ENCODE results near the gene SRSF2. TPM values are rescaled to one million over a fixed set of nuclear protein-coding genes. Genes with fewer than 3 reads are reported as not detected.
A peak's percentile ranks its signal among the peaks of the same experiment; 100 is the strongest.
"Not testable (repeated sequence)": the region's sequence is repeated elsewhere in the genome, so short reads cannot be mapped to it uniquely, and the experiment has no call there.

SRSF2 gene
- total RNA-seq, 1 donor from 2014 or later, result 541 TPM

- Mint-ChIP-seq H3K4me3 (no peak overlapping the region), H3K36me3 (ENCODE audit: low read depth) (peaks cover 36% of the 10 kb centered on the region), H3K4me1 (ENCODE audit: low read depth) (peaks cover 34% of the 10 kb centered on the region), H3K9me3 (no peaks in the 10 kb centered on the region), H3K27me3 (ENCODE audit: insufficient read depth) (peaks cover 4% of the 10 kb centered on the region), H3K27ac (no peak overlapping the region)
- intact Hi-C loops (cut with micrococcal nuclease), result loop anchor here (1.0 to 2.0 kb wide), 2 partner anchors 191 to 212 kb away; partner anchors contain the start of gene RHBDF2
- DNase-seq (ENCODE audit: low spot score), result no peak
Observed at GRCh38 chr17:76713765-76714164, 23.4 kb downstream of the SRSF2 start.

DNA sequence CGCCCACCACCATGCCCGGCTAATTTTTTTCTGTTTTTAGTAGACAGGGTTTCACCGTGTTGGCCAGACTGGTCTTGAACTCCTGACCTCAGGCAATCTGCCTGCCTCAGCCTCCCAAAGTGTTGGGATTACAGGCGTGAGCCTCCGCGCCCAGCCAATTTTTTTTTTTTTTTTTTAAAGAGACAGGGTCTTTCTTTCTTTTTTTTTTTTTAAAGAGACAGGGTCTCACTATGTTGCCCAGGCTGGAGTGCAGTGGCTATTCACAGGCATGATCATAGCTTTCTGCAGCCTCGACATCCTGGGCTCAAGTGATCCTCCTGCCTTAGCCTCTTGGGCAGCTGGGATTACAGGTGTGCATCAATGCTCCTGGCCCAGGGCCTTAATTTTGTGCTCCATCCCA lies 24.8 kb downstream of the SRSF2 start:
- not testable (repeated sequence) for H3K27ac Mint-ChIP-seq
- peaks cover 34% of the 10 kb centered on the region for H3K4me1 Mint-ChIP-seq (ENCODE audit: low read depth)

GRCh38 chr17:76710863-76711611 lies 26.1 kb downstream of the SRSF2 start, which contains the start of gene MXRA7:
Gene MXRA7, minus strand, starts transcription at chr17:76710965. Its CDS starts 19 bp downstream, at chr17:76710946.
- DNase-seq (ENCODE audit: low spot score), result peak; percentile 44
- Mint-ChIP-seq H3K27ac (no peak within 1 kb of the TSS), H3K27me3 (ENCODE audit: insufficient read depth) (peaks cover 6% of the 10 kb centered on the region), H3K4me1 (ENCODE audit: low read depth) (peaks cover 27% of the 10 kb centered on the region), H3K9me3 (no peaks in the 10 kb centered on the region), H3K36me3 (ENCODE audit: low read depth) (peaks cover 23% of the 10 kb centered on the region), H3K4me3 (peak within 1 kb of the TSS; percentile 77)
- intact Hi-C loops (cut with micrococcal nuclease), result no loop called here

More for the DNA sequence above, 24.8 kb downstream of the SRSF2 start:
- H3K36me3 Mint-ChIP-seq (ENCODE audit: low read depth), result peaks cover 30% of the 10 kb centered on the region
- H3K9me3 Mint-ChIP-seq; H3K27me3 Mint-ChIP-seq (ENCODE audit: insufficient read depth); DNase-seq (ENCODE audit: low spot score); intact Hi-C loops (cut with micrococcal nuclease): not testable (repeated sequence)
- H3K4me3 Mint-ChIP-seq, result peak overlapping the region; percentile 47

- H3K27me3 Mint-ChIP-seq (ENCODE audit: insufficient read depth); DNase-seq (ENCODE audit: low spot score); H3K27ac Mint-ChIP-seq; intact Hi-C loops (cut with micrococcal nuclease); H3K9me3 Mint-ChIP-seq: not testable (repeated sequence)
- peaks cover 19% of the 10 kb centered on the region for H3K4me1 Mint-ChIP-seq (ENCODE audit: low read depth)
- peak overlapping the region; percentile 75 for H3K4me3 Mint-ChIP-seq
- H3K36me3 Mint-ChIP-seq (ENCODE audit: low read depth), result peaks cover 17% of the 10 kb centered on the region
Observed at GRCh38 chr17:76709951-76710862, 26.9 kb downstream of the SRSF2 start.

GRCh38 chr17:76709077-76709950 lies 27.8 kb downstream of the SRSF2 start:
- Mint-ChIP-seq H3K4me3 (peak overlapping the region; percentile 75), H3K27ac (no peak overlapping the region), H3K9me3 (no peaks in the 10 kb centered on the region), H3K36me3 (ENCODE audit: low read depth) (peaks cover 12% of the 10 kb centered on the region), H3K27me3 (ENCODE audit: insufficient read depth) (peaks cover 6% of the 10 kb centered on the region), H3K4me1 (ENCODE audit: low read depth) (peaks cover 12% of the 10 kb centered on the region)
- no peak for DNase-seq (ENCODE audit: low spot score)
- intact Hi-C loops (cut with micrococcal nuclease), result no loop called here

GRCh38 chr17:76707985-76708807 lies 28.9 kb downstream of the SRSF2 start:
- Mint-ChIP-seq H3K4me3 (no peak overlapping the region), H3K27me3 (ENCODE audit: insufficient read depth) (peaks cover 6% of the 10 kb centered on the region), H3K9me3 (no peaks in the 10 kb centered on the region), H3K4me1 (ENCODE audit: low read depth) (peaks cover 1% of the 10 kb centered on the region), H3K36me3 (ENCODE audit: low read depth) (peaks cover 3% of the 10 kb centered on the region), H3K27ac (no peak overlapping the region)
- DNase-seq (ENCODE audit: low spot score), result no peak
- intact Hi-C loops (cut with micrococcal nuclease), result no loop called here

GRCh38 chr17:76706817-76707216 lies 30.3 kb downstream of the SRSF2 start:
- Mint-ChIP-seq H3K4me1 (ENCODE audit: low read depth) (no peaks in the 10 kb centered on the region), H3K27ac (no peak overlapping the region), H3K36me3 (ENCODE audit: low read depth) (no peaks in the 10 kb centered on the region), H3K9me3 (no peaks in the 10 kb centered on the region), H3K4me3 (no peak overlapping the region), H3K27me3 (ENCODE audit: insufficient read depth) (peaks cover 9% of the 10 kb centered on the region)
- intact Hi-C loops (cut with micrococcal nuclease), result no loop called here
- DNase-seq (ENCODE audit: low spot score), result no peak

DNA sequence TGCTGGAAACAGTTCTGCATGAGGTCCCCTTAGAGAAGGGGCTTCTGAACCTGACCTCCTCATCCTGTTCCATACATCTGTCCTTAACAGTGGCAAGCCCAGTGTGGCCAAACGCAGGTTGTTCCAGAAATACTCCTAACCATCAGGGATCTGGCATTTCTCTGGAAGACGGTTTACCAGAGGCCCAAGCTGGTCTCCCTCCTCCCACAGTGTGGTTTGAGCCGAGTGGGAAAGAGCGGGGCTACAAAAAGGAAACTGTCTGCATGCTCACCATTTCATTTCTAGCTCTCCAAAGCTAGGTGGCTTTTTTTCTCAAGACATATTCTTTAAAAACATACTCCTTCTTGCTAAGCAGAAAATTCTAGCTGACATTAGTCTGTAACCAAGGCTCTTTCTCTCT lies 32.3 kb downstream of the SRSF2 start:
- DNase-seq (ENCODE audit: low spot score), result no peak
- H3K4me1 Mint-ChIP-seq (ENCODE audit: low read depth), result no peaks in the 10 kb centered on the region
- no peaks in the 10 kb centered on the region for H3K36me3 Mint-ChIP-seq (ENCODE audit: low read depth)
- H3K4me3 Mint-ChIP-seq, result no peak overlapping the region
- H3K27me3 Mint-ChIP-seq (ENCODE audit: insufficient read depth), result peaks cover 12% of the 10 kb centered on the region
- H3K27ac Mint-ChIP-seq, result no peak overlapping the region
- intact Hi-C loops (cut with micrococcal nuclease), result no loop called here
- H3K9me3 Mint-ChIP-seq, result no peaks in the 10 kb centered on the region

- Mint-ChIP-seq H3K36me3 (ENCODE audit: low read depth) (no peaks in the 10 kb centered on the region), H3K9me3 (no peaks in the 10 kb centered on the region), H3K4me1 (ENCODE audit: low read depth) (no peaks in the 10 kb centered on the region), H3K27ac (no peak overlapping the region), H3K27me3 (ENCODE audit: insufficient read depth) (peaks cover 6% of the 10 kb centered on the region), H3K4me3 (no peak overlapping the region)
- intact Hi-C loops (cut with micrococcal nuclease), result no loop called here
- DNase-seq (ENCODE audit: low spot score), result no peak
Observed at GRCh38 chr17:76702941-76703637, 34.0 kb downstream of the SRSF2 start.

DNA sequence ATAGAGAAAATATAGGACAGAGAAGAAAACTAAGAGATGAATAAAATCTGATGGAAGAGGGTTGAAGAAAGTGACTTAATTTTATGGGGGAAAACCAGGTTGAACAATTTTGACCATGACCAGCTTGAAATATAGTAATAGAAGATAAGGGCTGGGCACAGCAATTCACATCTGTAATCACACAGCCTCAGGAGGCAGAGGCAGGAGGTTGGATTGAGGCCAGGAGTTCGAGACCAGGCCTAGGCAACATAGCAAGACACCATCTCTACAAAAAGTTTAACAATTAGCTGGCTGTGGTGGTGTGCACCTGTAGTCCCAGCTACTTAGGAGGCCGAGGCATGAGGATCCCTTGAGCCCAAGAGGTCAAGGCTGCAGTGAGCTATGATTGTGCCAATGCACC lies 35.1 kb downstream of the SRSF2 start:
- no peaks in the 10 kb centered on the region for H3K9me3 Mint-ChIP-seq
- intact Hi-C loops (cut with micrococcal nuclease), result no loop called here
- no peak overlapping the region for H3K27ac Mint-ChIP-seq
- no peak for DNase-seq (ENCODE audit: low spot score)
- peaks cover 6% of the 10 kb centered on the region for H3K27me3 Mint-ChIP-seq (ENCODE audit: insufficient read depth)
- H3K4me3 Mint-ChIP-seq, result no peak overlapping the region
- no peaks in the 10 kb centered on the region for H3K36me3 Mint-ChIP-seq (ENCODE audit: low read depth)
- H3K4me1 Mint-ChIP-seq (ENCODE audit: low read depth), result no peaks in the 10 kb centered on the region

- H3K9me3 Mint-ChIP-seq, result no peaks in the 10 kb centered on the region
- peaks cover 6% of the 10 kb centered on the region for H3K27me3 Mint-ChIP-seq (ENCODE audit: insufficient read depth)
- no peak overlapping the region for H3K4me3 Mint-ChIP-seq
- no peak overlapping the region for H3K27ac Mint-ChIP-seq
- H3K36me3 Mint-ChIP-seq (ENCODE audit: low read depth), result no peaks in the 10 kb centered on the region
- intact Hi-C loops (cut with micrococcal nuclease), result no loop called here
- no peaks in the 10 kb centered on the region for H3K4me1 Mint-ChIP-seq (ENCODE audit: low read depth)
- DNase-seq (ENCODE audit: low spot score), result no peak
Observed at GRCh38 chr17:76701471-76701967, 35.6 kb downstream of the SRSF2 start.
